Common myeloid progenitor, CD34-positive (primary cell): ENCODE data around the gene CHMP2A.

ENCODE experiments used
- CTCF ChIA-PET: fragments of 350-600 bp; sonication (Branson Sonifier 250); formaldehyde crosslinking; loops from one replicate; lab custom pipeline; 2021; ENCODE audit warnings: antibody characterized with exemption; lab: Charles Lee
- POLR2A ChIA-PET: fragments of 350-600 bp; sonication (Branson Sonifier 250); formaldehyde crosslinking; loops from one replicate; lab custom pipeline; 2021; ENCODE audit warnings: antibody characterized with exemption; lab: Charles Lee
- DNase-seq, 3 donors: peaks; one replicate each; pipeline versions ENCODE4 v3.0.0 to v3.0.0-alpha.2; 2013
- H3K27ac ChIP-seq, 2 experiments: 1 replicate in 1 of 2; 2 replicates in 1 of 2; pipeline ENCODE4 v1.7.0; 2013; ENCODE audit warnings: inconsistent platforms in 2 of 2, low read length in 2 of 2, mild to moderate bottlenecking in 2 of 2, low read depth in 1 of 2, moderate library complexity in 1 of 2; ENCODE audit not compliant: severe bottlenecking in 2 of 2, insufficient read depth in 1 of 2, poor library complexity in 1 of 2
- H3K27me3 ChIP-seq, 5 experiments: replicated peaks in 2 of 5; 1 replicate in 3 of 5; 2 replicates in 2 of 5; pipeline versions ENCODE4 v1.6.1 to v1.7.0; 2013; ENCODE audit warnings: low read length in 4 of 5, mild to moderate bottlenecking in 2 of 5, moderate library complexity in 2 of 5, inconsistent platforms in 1 of 5; ENCODE audit not compliant: insufficient read depth in 5 of 5, control insufficient read depth in 4 of 5
- H3K36me3 ChIP-seq, 4 experiments: 1 replicate in 2 of 4; 2 replicates in 2 of 4; pipeline versions ENCODE4 v1.6.1 to v1.7.0; 2013; ENCODE audit warnings: low read length in 3 of 4, control low read depth in 1 of 4, mild to moderate bottlenecking in 1 of 4; ENCODE audit not compliant: control insufficient read depth in 4 of 4, insufficient read depth in 4 of 4
- H3K4me1 ChIP-seq, 4 experiments: 1 replicate in 3 of 4; 2 replicates in 1 of 4; pipeline versions ENCODE4 v1.6.1 to v1.7.1; 2013; ENCODE audit warnings: low read length in 3 of 4, mild to moderate bottlenecking in 3 of 4, control low read depth in 1 of 4, inconsistent platforms in 1 of 4, moderate library complexity in 1 of 4; ENCODE audit not compliant: control insufficient read depth in 4 of 4, insufficient read depth in 4 of 4; ENCODE audit errors: control extremely low read depth in 1 of 4
- H3K4me3 ChIP-seq, 7 experiments: 1 replicate in 4 of 7; 2 replicates in 3 of 7; pipeline versions ENCODE4 v1.5.1 to v1.7.0; 2013; ENCODE audit warnings: mild to moderate bottlenecking in 7 of 7, low read length in 6 of 7, moderate library complexity in 6 of 7, inconsistent platforms in 2 of 7, low read depth in 2 of 7, control low read depth in 1 of 7; ENCODE audit not compliant: insufficient read depth in 4 of 7, control insufficient read depth in 1 of 7; ENCODE audit errors: extremely low read depth in 1 of 7
- H3K9me3 ChIP-seq, 5 experiments: 1 replicate in 4 of 5; 2 replicates in 1 of 5; pipeline versions ENCODE4 v1.6.1 to v1.7.1; 2013; ENCODE audit warnings: low read length in 4 of 5, mild to moderate bottlenecking in 2 of 5, inconsistent platforms in 1 of 5, low read depth in 1 of 5, moderate library complexity in 1 of 5; ENCODE audit not compliant: control insufficient read depth in 4 of 5, insufficient read depth in 2 of 5; ENCODE audit errors: control extremely low read depth in 1 of 5
- WGBS: methylation state at CpG from one replicate; pipeline ENCODE4 v1.1.5; 2013; ENCODE audit not compliant: insufficient coverage; 5-methylcytosine and 5-hydroxymethylcytosine counted together

CHMP2A gene

DNA sequence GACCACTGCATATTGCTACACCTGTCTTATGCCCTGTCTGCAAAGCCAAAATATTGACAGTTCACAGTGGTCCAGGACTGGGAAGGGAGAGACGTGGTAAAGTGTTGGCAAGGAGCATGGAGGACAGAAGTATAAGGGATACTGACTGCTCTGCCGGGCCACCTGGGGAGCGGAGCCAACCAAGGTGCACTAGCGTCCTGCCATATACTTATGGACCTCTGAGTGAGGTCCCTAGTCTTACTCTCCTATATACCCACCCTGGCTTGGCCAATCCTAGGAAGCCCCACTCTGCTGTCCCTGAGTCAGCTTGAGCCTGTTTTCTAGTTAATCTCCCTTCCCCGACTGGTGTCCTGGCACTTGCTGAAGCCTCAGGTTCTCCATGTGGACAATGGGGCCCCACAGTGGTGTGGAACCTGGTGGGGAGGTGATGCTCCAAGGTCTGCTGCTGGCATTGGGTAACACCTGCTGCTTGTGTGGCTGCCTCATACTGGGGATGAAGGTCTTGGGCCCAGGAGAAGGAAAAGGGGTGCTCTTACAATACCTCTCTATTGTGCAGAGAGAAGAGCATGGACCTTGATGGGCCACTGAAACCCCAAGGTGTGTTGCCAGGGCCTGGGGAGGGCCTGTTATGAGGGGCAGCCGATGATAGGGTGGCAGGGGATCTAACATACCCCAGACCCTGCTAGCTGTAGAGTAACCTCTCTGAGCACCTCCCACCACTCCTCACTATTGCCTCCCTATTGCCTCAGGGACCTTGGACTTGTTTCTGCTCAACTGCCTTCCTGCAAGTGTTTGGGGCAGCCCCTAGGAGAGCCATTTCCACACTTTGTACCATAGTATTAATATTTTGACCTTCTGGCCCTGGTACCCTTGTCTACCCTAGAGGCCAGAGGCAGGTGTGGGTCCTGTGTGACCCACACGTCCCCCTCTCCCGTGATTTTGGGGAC, 17.8 kb downstream of the CHMP2A start:
- no peak overlapping the region for H3K27ac ChIP-seq
- H3K9me3 ChIP-seq, result no peaks in the 10 kb centered on the region
- WGBS, result 96% methylated on average over 6 of the region's 8 CpGs
- DNase-seq, result no peak
- ChIA-PET POLR2A (interaction anchor here (0.7 to 1.9 kb wide), 3 partner anchors 17 to 35 kb away, joined by 3 to 6 read pairs (median 4); partner anchors contain the start of genes CHMP2A and ZBTB45), CTCF (interaction anchor here (0.7 to 5.4 kb wide), 5 partner anchors 14 to 43 kb away, joined by 3 to 41 read pairs (median 3); partner anchors contain the start of gene ZBTB45)
- H3K36me3 ChIP-seq, result no peaks in the 10 kb centered on the region
- peak overlapping the region in 1 of 7 experiments; percentile 77 for H3K4me3 ChIP-seq
- no peaks in the 10 kb centered on the region for H3K27me3 ChIP-seq
- H3K4me1 ChIP-seq, result peaks cover 0 to 19% (median 16%) of the 10 kb centered on the region in 4 experiments

DNA sequence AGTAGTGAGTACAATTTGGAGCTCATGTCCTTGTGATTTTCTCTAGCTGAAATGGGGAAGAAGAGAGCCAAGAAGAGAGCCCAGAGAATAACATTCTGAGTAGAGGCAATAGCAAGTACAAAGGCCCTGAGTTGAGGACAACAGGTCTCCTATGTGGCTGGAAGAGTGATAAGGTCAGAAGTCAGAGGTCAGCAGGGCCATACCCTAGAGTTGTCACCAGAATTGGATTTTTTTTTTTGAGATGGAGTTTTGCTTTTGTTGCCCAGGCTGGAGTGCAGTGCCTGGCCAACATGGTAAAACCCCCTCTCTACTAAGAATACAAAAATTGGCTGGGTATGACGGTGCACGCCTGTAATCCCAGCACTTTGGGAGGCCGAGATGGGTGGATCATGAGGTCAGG, 19.0 kb downstream of the CHMP2A start:
- no peak for DNase-seq
- WGBS, result no CpG with 5 or more reads among the region's 3 CpGs
- CTCF ChIA-PET, result interaction anchor here (1.0 to 5.4 kb wide), 2 partner anchors 15 to 42 kb away, joined by 3 to 41 read pairs; partner anchors contain the start of gene ZBTB45
- Histone ChIP-seq H3K27me3 (peaks cover 0 to 1% (median 0%) of the 10 kb centered on the region in 5 experiments), H3K4me3 (no peak overlapping the region), H3K9me3 (no peaks in the 10 kb centered on the region), H3K4me1 (peaks cover 0 to 19% (median 16%) of the 10 kb centered on the region in 4 experiments), H3K36me3 (no peaks in the 10 kb centered on the region), H3K27ac (no peak overlapping the region)
- POLR2A ChIA-PET, result no interaction called here

DNA sequence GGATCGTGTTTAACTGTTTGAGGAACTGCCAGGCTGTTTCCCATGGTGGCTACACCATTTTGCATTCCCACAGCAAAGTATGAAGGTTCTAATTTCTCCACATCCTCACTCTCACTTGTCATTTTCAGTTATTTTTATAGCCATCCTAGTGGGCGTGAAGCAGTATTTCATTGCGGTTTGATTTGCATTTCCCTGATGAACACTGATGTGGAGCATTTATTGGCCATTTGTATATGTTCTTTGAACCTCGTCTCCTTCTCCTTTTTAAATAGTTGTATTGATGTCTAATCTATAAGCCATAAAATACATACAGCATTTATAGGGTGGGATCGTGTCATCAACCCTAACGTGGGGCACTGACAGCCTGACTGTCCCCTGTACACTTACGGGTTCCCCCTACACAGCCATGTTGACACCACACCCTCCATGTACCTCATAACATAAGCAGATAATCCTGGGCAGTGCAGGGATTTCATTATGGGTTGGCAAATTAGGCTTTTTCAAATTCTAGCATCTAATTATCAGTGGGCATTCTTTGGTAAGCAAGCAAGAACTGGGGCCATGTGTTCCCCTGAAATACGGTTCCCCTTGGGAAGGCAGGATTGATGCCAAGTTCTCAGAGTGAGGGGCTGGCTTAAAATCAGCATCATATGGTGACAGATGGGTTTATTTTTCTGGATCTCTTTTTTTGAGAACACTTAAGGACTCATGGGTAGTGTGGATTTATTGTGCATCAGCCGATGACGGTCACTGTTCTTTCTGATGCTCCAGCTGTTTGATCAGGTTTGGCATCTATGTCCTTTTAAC, 23.7 kb downstream of the CHMP2A start:
- H3K27ac ChIP-seq, result no peak overlapping the region

GRCh38 chr19:58529405-58529804, 25.5 kb downstream of the CHMP2A start:
- ChIA-PET POLR2A (no interaction called here), CTCF (interaction anchor here (1.3 kb wide), 1 partner anchor 9 kb away, joined by 4 read pairs; the partner anchor contains the start of gene ZBTB45)
- Histone ChIP-seq H3K27me3 (peaks cover 0 to 2% (median 0%) of the 10 kb centered on the region in 5 experiments), H3K4me3 (no peak overlapping the region), H3K9me3 (no peaks in the 10 kb centered on the region), H3K36me3 (no peaks in the 10 kb centered on the region), H3K4me1 (no peaks in the 10 kb centered on the region), H3K27ac (no peak overlapping the region)
- WGBS, result 93% methylated on average over 3 of the region's 3 CpGs
- no peak for DNase-seq

More for the DNA sequence above, 23.7 kb downstream of the CHMP2A start:
- POLR2A ChIA-PET, result interaction anchor here (1.3 kb wide), 1 partner anchor 11 kb away, joined by 4 read pairs; the partner anchor contains the start of gene ZBTB45
- H3K4me1 ChIP-seq, result no peaks in the 10 kb centered on the region
- H3K4me3 ChIP-seq, result no peak overlapping the region
- CTCF ChIA-PET, result interaction anchor here (5.4 kb wide), 1 partner anchor 10 kb away, joined by 41 read pairs; the partner anchor contains the start of gene ZBTB45
- DNase-seq, result no peak
- WGBS, result 87% methylated on average over 3 of the region's 10 CpGs
- H3K9me3 ChIP-seq, result no peaks in the 10 kb centered on the region
- H3K27me3 ChIP-seq, result peaks cover 0 to 2% (median 0%) of the 10 kb centered on the region in 5 experiments
- no peaks in the 10 kb centered on the region for H3K36me3 ChIP-seq

GRCh38 chr19:58522709-58523108, 32.2 kb downstream of the CHMP2A start:
- 100% methylated on average over 3 of the region's 3 CpGs for WGBS

GRCh38 chr19:58521651-58522050, 33.3 kb downstream of the CHMP2A start:
- WGBS, result 87% methylated on average over 3 of the region's 4 CpGs
- CTCF ChIA-PET, result interaction anchor here (0.8 to 8.8 kb wide), 8 partner anchors 12 to 56 kb away, joined by 3 to 139 read pairs (median 19); partner anchors contain the start of genes CHMP2A, TRIM28 and UBE2M

More at GRCh38 chr19:58522709-58523108, 32.2 kb downstream of the CHMP2A start:
- Histone ChIP-seq H3K36me3 (peaks cover 0 to under 1% (median 0%) of the 10 kb centered on the region in 4 experiments), H3K4me1 (peaks cover 0 to 26% (median 23%) of the 10 kb centered on the region in 4 experiments), H3K27ac (no peak overlapping the region), H3K4me3 (no peak overlapping the region), H3K9me3 (no peaks in the 10 kb centered on the region), H3K27me3 (no peaks in the 10 kb centered on the region)
- DNase-seq, result no peak
- ChIA-PET CTCF (interaction anchor here (0.8 to 8.8 kb wide), 5 partner anchors 11 to 55 kb away, joined by 3 to 139 read pairs (median 41); partner anchors contain the start of genes CHMP2A and UBE2M), POLR2A (interaction anchor here (1.0 kb wide), 1 partner anchor 16 kb away, joined by 3 read pairs; no protein-coding TSS in a partner anchor)

More at GRCh38 chr19:58521651-58522050, 33.3 kb downstream of the CHMP2A start:
- POLR2A ChIA-PET, result no interaction called here
- H3K4me1 ChIP-seq, result peaks cover 0 to 30% (median 28%) of the 10 kb centered on the region in 4 experiments
- peaks cover 0 to 9% (median 7%) of the 10 kb centered on the region in 4 experiments for H3K36me3 ChIP-seq
- DNase-seq, result no peak
- H3K27ac ChIP-seq, result no peak overlapping the region
- H3K4me3 ChIP-seq, result peak overlapping the region in 1 of 7 experiments; percentile 7
- no peaks in the 10 kb centered on the region for H3K9me3 ChIP-seq
- H3K27me3 ChIP-seq, result no peaks in the 10 kb centered on the region
